Caco-2 (cell line): ENCODE data around the gene TTLL11. TPM values are rescaled to one million over a fixed set of nuclear protein-coding genes. Genes with fewer than 3 reads are reported as not detected.

Source experiments
- BruUV-seq: library from RNA; stranded (reverse); fragments of 400-500 nt; replicated peaks from 2 replicates; lab custom pipeline; 2021; lab: Mats Ljungman, UMichigan
- CTCF ChIA-PET: fragments of 300-600 bp; sonication (Branson Sonifier 250); formaldehyde crosslinking; loops from one replicate; lab custom pipeline; 2022; ENCODE audit warnings: antibody characterized with exemption; lab: Charles Lee
- POLR2A ChIA-PET: fragments of 300-600 bp; sonication (Branson Sonifier 250); formaldehyde crosslinking; loops from one replicate; lab custom pipeline; 2022; ENCODE audit warnings: antibody characterized with exemption; lab: Charles Lee
- DNase-seq, 2 experiments: peaks; one replicate each; pipeline versions ENCODE4 v3.0.0 to v3.0.0-alpha.2; 2020 to 2022
- H3K27me3 ChIP-seq: replicated peaks from 2 replicates; pipeline ENCODE4 v1.6.0; 2011; ENCODE audit warnings: low read length; ENCODE audit not compliant: control insufficient read depth, insufficient read depth
- H3K36me3 ChIP-seq: 2 replicates; pipeline ENCODE4 v1.5.1; 2011; ENCODE audit warnings: low read length; ENCODE audit not compliant: control insufficient read depth, insufficient read depth
- H3K4me1 ChIP-seq: fragments of 250-450 bp; sonication (Bioruptor Pico); 2 replicates; pipeline ENCODE4 v1.5.1; 2020; ENCODE audit warnings: mild to moderate bottlenecking
- H3K4me3 ChIP-seq: 2 replicates; pipeline ENCODE4 v1.5.1; 2011; ENCODE audit warnings: low read depth, mild to moderate bottlenecking, control low read depth, low read length
- H3K9me3 ChIP-seq: fragments of 250-450 bp; sonication (Bioruptor Pico); 2 replicates; pipeline ENCODE4 v1.5.1; 2020; ENCODE audit warnings: mild to moderate bottlenecking, moderate library complexity
- H3K27ac Mint-ChIP-seq: one replicate; pipeline ENCODE4 v1.8.0; 2022; ENCODE audit warnings: mixed read lengths; ENCODE audit not compliant: unreplicated experiment
- H3K27me3 Mint-ChIP-seq: one replicate; pipeline ENCODE4 v1.8.0; 2022; ENCODE audit warnings: mixed read lengths; ENCODE audit not compliant: insufficient read depth, unreplicated experiment
- H3K36me3 Mint-ChIP-seq: one replicate; pipeline ENCODE4 v1.8.0; 2022; ENCODE audit warnings: mild to moderate bottlenecking, mixed read lengths; ENCODE audit not compliant: insufficient read depth, unreplicated experiment
- H3K4me1 Mint-ChIP-seq: one replicate; pipeline ENCODE4 v1.8.0; 2022; ENCODE audit warnings: low read depth, mixed read lengths; ENCODE audit not compliant: unreplicated experiment
- H3K4me3 Mint-ChIP-seq: one replicate; pipeline ENCODE4 v1.8.0; 2022; ENCODE audit warnings: mild to moderate bottlenecking, moderate library complexity, mixed read lengths; ENCODE audit not compliant: unreplicated experiment
- H3K9me3 Mint-ChIP-seq: one replicate; pipeline ENCODE4 v1.8.0; 2022; ENCODE audit warnings: mixed read lengths; ENCODE audit not compliant: unreplicated experiment
- intact Hi-C: fragments of 100-400 bp; cut with micrococcal nuclease; formaldehyde crosslinking; loops from one replicate; pipeline ENCODE4 v1.10.0; 2022; ENCODE audit not compliant: unreplicated experiment
- total RNA-seq: library from RNA; stranded (reverse); gene quantifications from 2 replicates; pipeline ENCODE4 v1.2.3, GENCODE V29; 2022
- TF ChIP-seq, protein P1 (sequence below), 2 experiments: fragments of 200-600 bp in 1 of 2; IDR thresholded peaks; 1 replicate in 1 of 2; 2 replicates in 1 of 2; pipeline versions ENCODE4 v1.5.1 to v1.8.0; 2011 to 2022; ENCODE audit warnings: antibody characterized with exemption in 1 of 2, control low read depth in 1 of 2, inconsistent platforms in 1 of 2, low read depth in 1 of 2, low read length in 1 of 2, mild to moderate bottlenecking in 1 of 2, moderate library complexity in 1 of 2; ENCODE audit not compliant: insufficient read depth in 1 of 2, severe bottlenecking in 1 of 2, unreplicated experiment in 1 of 2

TTLL11 gene
- total RNA-seq, 1 experiment from 2014 or later = 4.4 TPM

DNA sequence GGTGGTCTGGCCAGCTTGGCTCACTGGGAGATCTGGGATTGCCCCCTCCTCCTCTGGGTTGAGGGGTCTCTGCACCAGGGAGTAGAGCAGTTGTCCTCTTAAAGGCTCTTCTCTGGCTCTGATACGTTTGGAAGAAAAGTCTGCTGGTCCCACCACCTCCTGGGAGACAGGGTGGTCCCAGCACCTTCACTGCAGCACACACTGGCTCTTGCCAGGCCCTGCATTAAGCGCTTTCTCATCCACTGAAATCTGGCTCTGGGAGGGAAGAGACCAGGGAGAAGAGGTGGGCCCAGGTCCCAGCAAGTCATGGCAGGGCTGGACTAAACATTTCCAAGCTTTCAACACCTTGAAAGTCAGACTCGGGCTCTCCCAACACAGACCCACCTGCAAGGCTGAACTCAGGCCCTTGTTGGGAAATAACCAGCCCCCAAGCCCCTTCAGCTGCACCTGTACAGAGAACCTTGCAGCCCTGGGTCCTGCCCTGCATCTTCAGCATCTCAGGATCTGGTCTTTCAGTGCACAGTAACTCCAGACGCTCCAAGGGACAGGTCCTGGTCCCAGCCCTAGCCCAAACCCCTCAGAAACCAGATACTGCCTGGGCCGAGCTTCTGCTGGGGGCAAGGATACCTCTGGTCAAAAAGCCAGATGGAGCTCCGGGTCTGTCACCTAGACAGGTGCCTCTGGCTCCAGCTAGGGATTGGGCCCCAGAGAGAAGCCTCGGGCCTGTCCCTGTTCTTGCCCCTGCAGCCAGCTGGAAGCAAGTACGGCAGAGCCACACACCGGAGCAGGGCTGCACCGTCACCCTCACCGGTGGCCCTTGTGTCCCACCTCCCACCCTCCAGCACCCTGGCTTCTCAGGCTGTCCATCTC lies 307.2 kb downstream of the TTLL11 start:
- Mint-ChIP-seq H3K4me3 (no peak overlapping the region), H3K36me3 (peaks cover 5% of the 10 kb centered on the region), H3K27ac (no peak overlapping the region), H3K27me3 (peaks cover 6% of the 10 kb centered on the region), H3K4me1 (peaks cover 3% of the 10 kb centered on the region), H3K9me3 (no peaks in the 10 kb centered on the region)
- Histone ChIP-seq H3K27me3 (no peaks in the 10 kb centered on the region), H3K4me3 (no peak overlapping the region), H3K9me3 (no peaks in the 10 kb centered on the region), H3K36me3 (no peaks in the 10 kb centered on the region; the same call in 1 of the 2 replicates), H3K4me1 (no peaks in the 10 kb centered on the region)
- BruUV-seq = no TSS peak
- ChIA-PET CTCF (no interaction called here), POLR2A (no interaction called here)
- peak in 1 of 2 experiments; percentile 26 for DNase-seq
- TF ChIP-seq, protein P1, sequence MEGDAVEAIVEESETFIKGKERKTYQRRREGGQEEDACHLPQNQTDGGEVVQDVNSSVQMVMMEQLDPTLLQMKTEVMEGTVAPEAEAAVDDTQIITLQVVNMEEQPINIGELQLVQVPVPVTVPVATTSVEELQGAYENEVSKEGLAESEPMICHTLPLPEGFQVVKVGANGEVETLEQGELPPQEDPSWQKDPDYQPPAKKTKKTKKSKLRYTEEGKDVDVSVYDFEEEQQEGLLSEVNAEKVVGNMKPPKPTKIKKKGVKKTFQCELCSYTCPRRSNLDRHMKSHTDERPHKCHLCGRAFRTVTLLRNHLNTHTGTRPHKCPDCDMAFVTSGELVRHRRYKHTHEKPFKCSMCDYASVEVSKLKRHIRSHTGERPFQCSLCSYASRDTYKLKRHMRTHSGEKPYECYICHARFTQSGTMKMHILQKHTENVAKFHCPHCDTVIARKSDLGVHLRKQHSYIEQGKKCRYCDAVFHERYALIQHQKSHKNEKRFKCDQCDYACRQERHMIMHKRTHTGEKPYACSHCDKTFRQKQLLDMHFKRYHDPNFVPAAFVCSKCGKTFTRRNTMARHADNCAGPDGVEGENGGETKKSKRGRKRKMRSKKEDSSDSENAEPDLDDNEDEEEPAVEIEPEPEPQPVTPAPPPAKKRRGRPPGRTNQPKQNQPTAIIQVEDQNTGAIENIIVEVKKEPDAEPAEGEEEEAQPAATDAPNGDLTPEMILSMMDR (IDR thresholded peaks at IDR 0.05; ENCODE audit: insufficient read depth in 1 of 2, low read depth in 1 of 2, low read length in 1 of 2, severe bottlenecking in 1 of 2, unreplicated experiment in 1 of 2) = no peak
- intact Hi-C loops = no loop called here

DNA sequence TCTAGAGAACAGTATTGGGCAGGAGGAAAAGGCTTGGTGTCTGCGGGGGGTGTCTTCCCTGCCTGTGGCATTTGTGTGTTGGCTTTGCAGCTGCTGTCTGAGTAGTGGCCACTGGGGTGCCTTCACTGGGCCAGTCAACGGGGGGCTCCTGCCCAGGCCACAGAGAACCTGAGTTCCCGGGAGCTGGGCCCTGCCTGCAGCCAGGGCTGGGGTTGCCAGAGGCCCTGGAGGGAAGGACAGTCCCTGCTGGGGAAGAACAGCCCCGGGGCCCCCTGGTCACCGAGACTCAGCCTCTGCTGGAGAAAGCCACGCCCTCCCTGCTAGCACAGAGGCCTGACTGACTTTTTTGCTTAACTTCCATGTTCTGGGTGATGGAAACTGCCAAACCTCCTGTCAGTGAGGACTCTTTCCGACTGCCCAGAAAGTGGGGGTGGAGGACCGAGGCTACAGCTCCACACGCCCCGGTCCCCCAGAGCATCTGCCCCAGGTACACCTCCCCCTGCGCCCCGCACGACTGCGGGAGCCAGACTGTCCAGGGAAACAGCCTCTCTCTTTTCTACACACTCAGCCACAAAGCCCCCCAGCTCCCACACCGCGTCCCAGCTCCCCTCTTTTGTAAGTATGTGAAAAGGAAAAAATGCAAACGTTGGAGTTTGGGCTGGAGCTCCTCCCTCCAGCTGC lies 308.2 kb downstream of the TTLL11 start:
- intact Hi-C loops = no loop called here
- Histone ChIP-seq H3K4me3 (no peak overlapping the region), H3K4me1 (no peaks in the 10 kb centered on the region), H3K36me3 (no peaks in the 10 kb centered on the region; the same call in 1 of the 2 replicates), H3K27me3 (no peaks in the 10 kb centered on the region), H3K9me3 (no peaks in the 10 kb centered on the region)
- peak in 1 of 2 experiments; percentile 37 for DNase-seq
- Mint-ChIP-seq H3K4me1 (no peaks in the 10 kb centered on the region), H3K9me3 (no peaks in the 10 kb centered on the region), H3K36me3 (peaks cover 5% of the 10 kb centered on the region), H3K27me3 (peaks cover 4% of the 10 kb centered on the region), H3K4me3 (no peak overlapping the region), H3K27ac (no peak overlapping the region)
- TF ChIP-seq, protein P1 (IDR thresholded peaks at IDR 0.05; ENCODE audit: insufficient read depth in 1 of 2, low read depth in 1 of 2, low read length in 1 of 2, severe bottlenecking in 1 of 2, unreplicated experiment in 1 of 2) = no peak
- CTCF ChIA-PET = no interaction called here
- no TSS peak for BruUV-seq
- POLR2A ChIA-PET = no interaction called here
